Activated CD4-positive, alpha-beta T cell treated with anti-CD3 and anti-CD28 coated beads, Interleukin-2, amount 50 U/mL, for 4 hours (primary cell): Measurements from ENCODE around the gene SMIM28.

Experiments
- DNase-seq, 2 experiments: peaks; one replicate each; pipeline ENCODE4 v3.0.0-alpha.2; 2020

Gene SMIM28

GRCh38 chr6:138374815-138375214 is 2.9 kb upstream of the SMIM28 start:
- no peak for DNase-seq

- DNase-seq: no peak
Observed at GRCh38 chr6:138377042-138377441, 663 bp upstream of the SMIM28 start.

GRCh38 chr6:138378463-138378862 is 758 bp downstream of the SMIM28 start:
- DNase-seq: no peak

- no peak for DNase-seq
Observed at GRCh38 chr6:138382498-138383265, 5.0 kb downstream of the SMIM28 start.

GRCh38 chr6:138383776-138384175 is 6.1 kb downstream of the SMIM28 start:
- DNase-seq: no peak

GRCh38 chr6:138386897-138387296 is 9.2 kb downstream of the SMIM28 start:
- DNase-seq: no peak

GRCh38 chr6:138387577-138388368 is 10.1 kb downstream of the SMIM28 start:
- no peak for DNase-seq

- DNase-seq: no peak
Observed at GRCh38 chr6:138389551-138389950, 11.8 kb downstream of the SMIM28 start.

GRCh38 chr6:138393871-138394783 is 16.4 kb downstream of the SMIM28 start:
- no peak for DNase-seq

- DNase-seq: no peak
Observed at GRCh38 chr6:138396709-138397108, 19.0 kb downstream of the SMIM28 start.

GRCh38 chr6:138397128-138398122 is 19.7 kb downstream of the SMIM28 start:
- DNase-seq: no peak

GRCh38 chr6:138400326-138400725 is 22.6 kb downstream of the SMIM28 start:
- DNase-seq: no peak

GRCh38 chr6:138401960-138402837 is 24.5 kb downstream of the SMIM28 start:
- no peak for DNase-seq

- DNase-seq: no peak
Observed at GRCh38 chr6:138402838-138403187, 25.1 kb downstream of the SMIM28 start.

- DNase-seq: peak in 1 of 2 experiments; percentile 5
Observed at GRCh38 chr6:138403324-138403800, 25.7 kb downstream of the SMIM28 start.

GRCh38 chr6:138403801-138404665 is 26.3 kb downstream of the SMIM28 start, which contains the start of gene HEBP2:
Gene HEBP2, plus strand, starts transcription at chr6:138404223. Its CDS starts 273 bp downstream, at chr6:138404496.
- peak; percentile 94 for DNase-seq

- peak; percentile 10 to 21 for DNase-seq
Observed at GRCh38 chr6:138404666-138405337, 27.1 kb downstream of the SMIM28 start.

- no peak for DNase-seq
Observed at GRCh38 chr6:138405816-138406413, 28.2 kb downstream of the SMIM28 start.
